ENCODE results near the gene TLX2. TPM values are rescaled to one million over a fixed set of nuclear protein-coding genes. Genes with fewer than 3 reads are reported as not detected.

The TLX2 gene
- total and polyA plus RNA-seq, 2 of the 13 experiments (the other 11 are each of a cell fraction or from before 2014, with no cell fraction given): 0.05 to 0.20 TPM

GRCh38 chr2:74472086-74472944 is 41.9 kb upstream of the TLX2 start, which contains the start of gene MRPL53:
Gene MRPL53 (minus strand): TSS chr2:74472680. CDS start chr2:74472660, 20 bp downstream.
- WGBS (ENCODE audit: low lambda C conversion rate): 2% methylated on average over 62 of the region's 66 CpGs
- no peaks in the 10 kb centered on the region for H4K20me1 ChIP-seq (ENCODE audit: insufficient read depth, low read length)
- ChIA-PET POLR2A (interaction anchor here (0.8 to 20.6 kb wide), 19 partner anchors 9 to 273 kb away, joined by 3 to 795 read pairs (median 9); partner anchors contain the start of genes AUP1, CCDC142, DQX1 and HTRA2), CTCF (ENCODE audit: low intra/inter-chr PET ratio, low total read pairs) (no interaction called here)
- H3K27me3 ChIP-seq (ENCODE audit: control insufficient read depth in 1 of 2, insufficient read depth in 2 of 2, low read length in 2 of 2): no peaks in the 10 kb centered on the region; a peak in 1 of 5 replicates
- FAIRE-seq: peak; percentile 78
- peak within 1 kb of the TSS; percentile 95 for H3K4me2 ChIP-seq (ENCODE audit: low read depth, low read length)
- peak within 1 kb of the TSS; percentile 21 for H2AFZ ChIP-seq (ENCODE audit: low read length)
- H3K27ac ChIP-seq (ENCODE audit: extremely low read length, insufficient read depth, low read length): peak within 1 kb of the TSS; percentile 83
- peaks cover 7 to 16% of the 10 kb centered on the region in 2 experiments for H3K36me3 ChIP-seq (replicated peaks in 1 of 2; ENCODE audit: control insufficient read depth in 1 of 2, insufficient read depth in 2 of 2, low read length in 2 of 2)
- H3K79me2 ChIP-seq (ENCODE audit: insufficient read depth, low read length): peaks cover 4% of the 10 kb centered on the region
- intact Hi-C loops (cut with micrococcal nuclease; ENCODE audit: unreplicated experiment) (loop anchor here (1.0 to 2.0 kb wide), 2 partner anchors 14 to 57 kb away; partner anchors contain the start of genes AUP1, HTRA2 and WBP1), in situ Hi-C loops (cut with HindIII; ENCODE audit: extremely low pct_ligation_motif_present, low pct_unique_long_range_greater_than_20kb) (no loop called here)
- peak; percentile 92 for DNase-seq (ENCODE audit: low spot score)
- H3K4me1 ChIP-seq (ENCODE audit: insufficient read depth, low read length): peaks cover 52% of the 10 kb centered on the region
- peak; percentile 87 for ATAC-seq
- H3K9me3 ChIP-seq (ENCODE audit: low read length): no peaks in the 10 kb centered on the region
- H3K4me3 ChIP-seq (replicated peaks in 1 of 3; ENCODE audit: insufficient read depth in 1 of 3, low read depth in 2 of 3, low read length in 3 of 3): peak within 1 kb of the TSS; percentile 67 to 91 (median 83)
- BruUV-seq (replicated peaks): TSS peak; percentile 67
- peak within 1 kb of the TSS; percentile 86 for H3K9ac ChIP-seq (ENCODE audit: insufficient read depth, low read depth, low read length)
- TF ChIP-seq ZNF501 (CRISPR knock-in tag; IDR thresholded peaks at IDR 0.05) (peak; percentile 100), YY1 (IDR thresholded peaks at IDR 0.05; ENCODE audit: insufficient read depth, insufficient replicate concordance, low read depth, low read length) (peak; percentile 96), ZNF883 (CRISPR knock-in tag; IDR thresholded peaks at IDR 0.05; ENCODE audit: not compliant biosample characterization) (peak; percentile 99), ZNF318 (CRISPR knock-in tag; IDR thresholded peaks at IDR 0.05) (peak; percentile 99), LBX2 (CRISPR knock-in tag; IDR thresholded peaks at IDR 0.05; ENCODE audit: borderline replicate concordance) (0 out of 2 replicates have a peak, but pooled peaks have one; percentile 60), ZNF512 (CRISPR knock-in tag; IDR thresholded peaks at IDR 0.05) (peak; percentile 0; the same call in 1 of the 2 replicates), NCOR1 (IDR thresholded peaks at IDR 0.05; ENCODE audit: borderline replicate concordance, low read length) (peak; percentile 62; the same call in 1 of the 2 replicates), ZMAT3 (CRISPR knock-in tag; conservative IDR thresholded peaks at IDR 0.05) (peak; percentile 82), ZBTB46 (CRISPR knock-in tag; IDR thresholded peaks at IDR 0.05; ENCODE audit: borderline replicate concordance) (peak; percentile 95; the same call in 1 of the 2 replicates)

All from HepG2 (cell line).